ENCODE measurements around the gene ANO9.

- TF ChIP-seq POLR2A (IDR thresholded peaks at IDR 0.05) (no peak), CTCF (IDR thresholded peaks at IDR 0.05) (no peak)
Measured at GRCh38 chr11:394858-395655, 46.8 kb downstream of the ANO9 start.
